22Rv1 (cell line): ENCODE results near the gene B2M.

ENCODE experiments used
- ZFX ChIP-seq: fragments of 450-650 bp; IDR thresholded peaks from 2 replicates; pipeline ENCODE4 v1.6.1; 2017; ENCODE audit warnings: antibody characterized with exemption, borderline replicate concordance
- TF ChIP-seq, protein P1 (sequence below): fragments of 450-650 bp; IDR thresholded peaks from 2 replicates; pipeline ENCODE4 v1.5.1; 2017; ENCODE audit warnings: mild to moderate bottlenecking

DNA sequence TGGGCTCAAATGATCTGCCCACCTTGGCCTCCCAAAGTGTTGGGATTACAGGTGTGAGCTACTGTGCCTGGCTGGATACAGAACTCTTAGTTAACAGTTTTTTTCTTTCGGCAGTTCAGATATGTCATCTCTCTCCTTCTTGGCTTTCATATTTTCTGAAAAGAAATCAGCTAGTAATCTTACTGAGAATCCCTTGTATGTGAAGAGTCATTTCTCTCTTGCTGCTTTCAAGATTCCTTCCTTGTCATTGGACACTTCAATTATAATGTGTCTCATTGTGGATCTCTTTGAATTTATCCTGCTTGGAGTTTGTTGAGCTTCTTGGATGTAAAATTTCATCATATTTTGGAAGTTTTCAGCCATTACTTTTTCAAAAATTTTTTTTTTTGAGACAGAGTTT lies 42.0 kb downstream of the B2M start:
- TF ChIP-seq, protein P1, sequence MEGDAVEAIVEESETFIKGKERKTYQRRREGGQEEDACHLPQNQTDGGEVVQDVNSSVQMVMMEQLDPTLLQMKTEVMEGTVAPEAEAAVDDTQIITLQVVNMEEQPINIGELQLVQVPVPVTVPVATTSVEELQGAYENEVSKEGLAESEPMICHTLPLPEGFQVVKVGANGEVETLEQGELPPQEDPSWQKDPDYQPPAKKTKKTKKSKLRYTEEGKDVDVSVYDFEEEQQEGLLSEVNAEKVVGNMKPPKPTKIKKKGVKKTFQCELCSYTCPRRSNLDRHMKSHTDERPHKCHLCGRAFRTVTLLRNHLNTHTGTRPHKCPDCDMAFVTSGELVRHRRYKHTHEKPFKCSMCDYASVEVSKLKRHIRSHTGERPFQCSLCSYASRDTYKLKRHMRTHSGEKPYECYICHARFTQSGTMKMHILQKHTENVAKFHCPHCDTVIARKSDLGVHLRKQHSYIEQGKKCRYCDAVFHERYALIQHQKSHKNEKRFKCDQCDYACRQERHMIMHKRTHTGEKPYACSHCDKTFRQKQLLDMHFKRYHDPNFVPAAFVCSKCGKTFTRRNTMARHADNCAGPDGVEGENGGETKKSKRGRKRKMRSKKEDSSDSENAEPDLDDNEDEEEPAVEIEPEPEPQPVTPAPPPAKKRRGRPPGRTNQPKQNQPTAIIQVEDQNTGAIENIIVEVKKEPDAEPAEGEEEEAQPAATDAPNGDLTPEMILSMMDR: no peak
- no peak for TF ChIP-seq ZFX
